ENCODE data around the gene PRDM15.

The PRDM15 gene

GRCh38 chr21:41763996-41764395 is 115.1 kb downstream of the PRDM15 start:
- no peak for DNase-seq (ENCODE audit: low read depth)

- no peak for DNase-seq (ENCODE audit: low read depth)
Measured at GRCh38 chr21:41763398-41763931, 115.7 kb downstream of the PRDM15 start.

DNA sequence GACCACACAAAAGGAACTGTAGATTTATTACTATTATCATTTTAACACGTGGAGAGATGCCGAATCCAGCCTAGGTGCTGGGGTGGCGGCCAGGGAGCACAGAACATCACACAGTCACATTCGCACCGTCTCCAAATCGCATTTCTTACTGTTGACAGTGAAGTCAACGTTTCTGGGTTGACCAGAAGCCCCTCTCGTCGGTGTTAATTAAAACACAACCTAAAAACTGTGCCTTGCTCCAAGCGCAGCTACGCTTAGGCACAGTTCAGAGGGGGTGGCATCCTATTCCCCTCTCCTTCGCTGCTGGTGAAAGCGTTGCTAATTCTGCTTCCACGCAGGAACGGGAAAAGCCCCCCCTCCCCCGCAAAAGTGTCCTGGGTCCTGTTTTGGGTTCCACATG is 116.4 kb downstream of the PRDM15 start:
- no peak for DNase-seq (ENCODE audit: low read depth)

- no peak for DNase-seq (ENCODE audit: low read depth)
Measured at GRCh38 chr21:41761934-41762635, 117.1 kb downstream of the PRDM15 start.

DNA sequence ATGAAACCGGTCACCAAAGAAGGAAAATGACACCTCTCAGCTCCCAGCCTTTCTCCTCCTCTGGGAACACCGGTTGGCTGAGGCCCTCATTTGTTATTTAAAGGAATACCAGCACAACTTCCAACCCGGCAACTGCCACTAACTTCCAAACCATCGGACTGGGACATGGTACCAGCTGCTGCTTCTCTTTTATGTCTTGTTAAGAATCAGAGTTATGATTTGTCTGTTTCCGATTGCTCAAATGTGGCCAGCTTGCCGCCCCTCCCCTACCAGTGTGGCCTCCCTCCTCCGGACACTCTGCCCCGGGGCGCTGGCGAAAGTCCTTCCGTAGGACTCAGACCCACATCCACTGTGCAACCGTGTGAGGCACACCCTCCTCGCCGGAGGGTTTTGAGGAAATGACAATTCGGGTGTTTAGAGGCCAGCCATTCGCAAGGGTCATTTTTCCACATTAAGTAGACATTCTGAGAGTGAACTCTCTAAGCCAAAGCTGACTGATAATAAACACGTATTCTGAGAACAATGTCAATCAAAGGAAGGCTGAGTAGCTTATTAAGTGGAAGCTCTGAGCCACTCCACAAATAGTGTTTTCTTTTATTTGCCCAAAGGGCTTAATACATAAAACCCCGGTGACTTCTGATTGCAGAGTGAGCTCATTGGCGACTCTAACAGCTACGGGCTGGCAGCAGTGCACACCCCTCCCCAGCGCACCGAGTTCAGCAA is 117.8 kb downstream of the PRDM15 start:
- DNase-seq (ENCODE audit: low read depth): no peak

- no peak for DNase-seq (ENCODE audit: low read depth)
Measured at GRCh38 chr21:41760411-41760810, 118.7 kb downstream of the PRDM15 start.

DNA sequence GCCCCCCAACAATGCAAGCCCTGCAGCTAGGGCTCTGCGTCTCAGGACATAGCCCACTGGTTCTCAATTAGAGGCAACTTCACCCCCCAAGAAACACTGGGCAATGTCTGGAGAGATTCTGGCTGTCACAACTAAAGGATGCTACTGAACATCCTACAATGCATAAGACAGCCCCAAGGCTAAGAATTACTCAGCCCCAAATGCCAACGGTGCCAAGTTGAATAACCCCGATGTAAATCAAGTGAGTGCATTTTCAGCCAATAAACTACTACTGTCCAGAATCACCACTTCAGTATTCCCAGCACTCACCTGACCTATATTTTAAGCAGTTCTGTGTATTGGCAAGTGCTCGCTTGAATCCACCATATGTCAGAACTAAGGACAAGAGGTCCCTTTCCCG is 119.2 kb downstream of the PRDM15 start:
- no peak for DNase-seq (ENCODE audit: low read depth)

DNA sequence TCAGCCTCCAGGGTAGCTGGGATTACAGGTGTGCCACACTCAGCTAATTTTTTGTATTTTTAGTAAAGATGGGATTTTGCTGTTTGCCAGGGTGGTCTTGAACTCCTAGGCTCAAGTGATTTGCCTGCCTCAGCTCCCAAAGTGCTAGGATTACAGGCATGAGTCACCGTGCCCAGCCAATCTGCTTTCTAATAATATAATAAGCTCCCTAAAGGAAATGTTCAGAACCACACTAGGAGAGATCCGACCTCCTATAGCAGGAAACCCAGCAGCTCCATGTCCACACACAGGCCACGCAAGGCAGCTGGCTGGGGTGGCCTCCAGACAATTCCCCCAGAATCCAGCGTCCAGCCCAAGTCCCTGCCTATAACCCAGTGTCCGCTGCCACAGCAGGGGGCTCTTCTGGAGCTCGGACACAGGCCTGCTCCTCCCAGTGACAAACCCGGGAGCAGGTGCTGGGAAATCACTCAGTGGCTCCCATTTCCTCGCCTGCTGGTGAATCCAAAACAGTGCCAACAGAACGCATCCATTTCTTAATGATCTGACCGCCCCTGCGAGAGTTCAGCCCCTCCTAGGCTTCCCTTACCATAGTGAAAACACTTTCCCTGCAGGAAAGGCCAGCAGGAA is 119.8 kb downstream of the PRDM15 start:
- DNase-seq (ENCODE audit: low read depth): no peak

- DNase-seq (ENCODE audit: low read depth): no peak
Measured at GRCh38 chr21:41758550-41758949, 120.6 kb downstream of the PRDM15 start.

DNA sequence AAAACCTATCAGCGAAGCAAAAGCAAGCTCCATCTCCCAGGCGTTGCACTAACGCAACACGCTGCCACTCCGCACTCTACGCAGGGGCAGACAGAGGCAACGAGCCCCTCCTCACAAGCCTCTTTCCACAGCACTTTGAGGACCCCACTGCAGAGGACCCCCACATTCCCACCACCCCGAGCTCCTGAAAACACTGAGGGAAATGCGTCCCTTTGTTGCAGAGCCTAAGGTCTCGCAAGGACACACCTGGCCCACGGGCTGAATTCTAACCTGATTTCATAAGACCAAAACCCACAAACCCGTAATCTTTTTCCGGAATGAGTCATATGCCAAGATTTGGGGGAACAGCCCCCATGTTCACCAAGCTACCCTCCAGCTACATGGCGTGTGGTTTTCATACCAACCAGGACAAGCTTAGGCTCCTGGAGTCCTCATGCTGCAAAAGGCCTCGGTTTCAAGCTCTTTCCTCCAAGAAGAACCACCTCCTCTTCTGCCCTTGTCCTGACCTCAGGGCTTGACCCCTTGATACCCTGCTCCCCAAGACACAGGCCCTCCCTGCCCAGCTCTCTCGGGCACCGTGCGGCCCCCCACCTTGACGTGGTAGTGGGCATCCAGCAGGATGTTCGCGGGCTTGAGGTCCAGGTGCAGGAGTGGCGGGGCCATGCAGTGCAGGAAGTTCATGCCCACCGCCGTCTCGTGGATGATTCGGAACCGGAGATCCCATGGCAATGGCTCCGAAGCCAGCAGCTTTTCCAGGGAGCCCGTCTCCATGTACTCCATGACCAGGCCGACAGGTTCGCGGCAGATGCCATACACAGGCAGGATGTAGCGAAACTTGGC is 123.0 kb downstream of the PRDM15 start:
- no peak for DNase-seq (ENCODE audit: low read depth)

GRCh38 chr21:41755258-41755933 is 123.7 kb downstream of the PRDM15 start:
- no peak for DNase-seq (ENCODE audit: low read depth)

GRCh38 chr21:41754479-41754891 is 124.7 kb downstream of the PRDM15 start:
- no peak for DNase-seq (ENCODE audit: low read depth)

GRCh38 chr21:41753006-41753898 is 125.9 kb downstream of the PRDM15 start:
- no peak for DNase-seq (ENCODE audit: low read depth)

GRCh38 chr21:41752231-41752681 is 126.9 kb downstream of the PRDM15 start:
- no peak for DNase-seq (ENCODE audit: low read depth)

DNA sequence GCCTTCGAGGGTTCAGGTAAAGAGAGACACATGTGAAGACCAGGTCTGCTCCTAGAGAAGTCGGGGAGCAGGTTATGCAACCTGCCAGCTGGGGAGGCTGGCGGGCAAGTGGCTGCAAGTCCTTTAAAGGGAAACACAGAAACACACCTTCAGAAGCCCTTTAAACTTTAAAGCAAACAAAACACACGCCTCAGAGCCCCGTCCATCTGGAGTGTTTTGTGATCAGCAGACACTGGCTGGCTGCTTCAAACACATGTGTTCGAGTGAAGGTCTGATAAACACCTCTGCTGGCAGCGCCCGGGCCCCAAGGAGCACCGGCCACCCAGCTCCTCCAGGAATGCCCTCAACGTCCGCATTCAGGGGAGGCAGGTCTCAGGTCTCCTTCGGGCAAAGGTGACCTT is 127.5 kb downstream of the PRDM15 start:
- no peak for DNase-seq (ENCODE audit: low read depth)

DNA sequence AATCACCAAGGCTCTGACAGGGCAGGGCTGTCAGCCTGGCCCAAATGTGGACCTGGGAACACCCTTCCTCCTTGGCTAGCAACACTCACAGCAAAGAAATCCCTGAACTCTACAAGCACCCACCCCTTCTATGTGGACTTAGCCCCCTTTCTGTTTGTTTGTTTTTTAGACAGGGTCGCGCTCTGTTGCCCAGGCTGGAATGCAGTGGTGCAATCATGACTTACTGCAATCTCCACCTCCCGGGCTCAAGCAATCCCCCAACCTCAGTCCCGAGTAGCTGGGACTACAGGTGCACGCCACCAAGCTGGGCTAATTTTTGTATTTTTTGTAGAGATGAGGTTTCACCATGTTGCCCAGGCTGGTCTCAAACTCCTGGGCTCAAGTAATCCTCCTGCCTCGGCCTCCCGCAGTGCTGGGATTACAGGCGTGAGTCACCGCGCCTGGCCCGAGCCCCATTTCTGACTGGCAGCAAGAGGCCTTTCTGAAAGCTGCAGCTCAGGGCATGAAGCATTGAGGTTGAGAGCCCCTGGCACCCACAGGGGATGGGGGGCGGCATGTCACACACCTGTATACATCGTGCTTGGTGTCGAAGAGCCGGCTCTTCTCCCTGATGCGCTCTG is 128.5 kb downstream of the PRDM15 start:
- no peak for DNase-seq (ENCODE audit: low read depth)

DNA sequence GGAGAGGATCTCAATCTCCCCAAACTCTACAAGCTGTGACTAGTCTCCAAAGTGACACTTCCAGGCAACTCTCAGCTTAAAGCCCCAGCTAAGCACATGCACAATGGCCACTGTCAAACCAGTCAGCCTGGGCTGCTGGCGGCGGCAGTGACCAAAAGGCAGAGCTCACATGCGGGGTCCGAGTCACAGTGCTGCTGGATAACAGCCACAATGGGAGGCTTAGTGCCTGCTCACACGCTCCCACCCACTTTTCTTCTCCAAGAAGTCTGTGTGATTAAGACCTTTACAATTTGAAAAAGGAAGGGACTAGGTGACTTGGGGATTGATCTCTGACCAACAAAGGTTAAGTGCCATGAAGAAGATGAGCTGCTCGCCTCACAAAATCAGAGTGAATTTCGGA is 129.1 kb downstream of the PRDM15 start:
- DNase-seq (ENCODE audit: low read depth): no peak

GRCh38 chr21:41749286-41749685 is 129.9 kb downstream of the PRDM15 start:
- no peak for DNase-seq (ENCODE audit: low read depth)

Measured in T follicular helper cell (primary cell).